Tibial artery (tissue), 4 donors: ENCODE data around the gene TEKTIP1.

Source experiments
- DNase-seq, 2 donors: peaks; one replicate each; pipeline ENCODE4 v3.0.0-alpha.2; 2019
- H3K27ac ChIP-seq, 2 donors: fragments of 200-600 bp; sonication (generic) in 1 of 2; 1 replicate in 1 of 2; 2 replicates in 1 of 2; pipeline ENCODE4 v1.5.1; 2018 to 2019; ENCODE audit warnings: mild to moderate bottlenecking in 1 of 2
- H3K27me3 ChIP-seq, 2 donors: fragments of 200-600 bp; sonication (generic) in 1 of 2; one replicate each; pipeline versions ENCODE4 v1.5.1 to v1.6.0; 2016 to 2019
- H3K36me3 ChIP-seq, 3 donors: fragments of 200-600 bp; sonication (generic) in 2 of 3; one replicate each; pipeline ENCODE4 v1.5.1; 2016 to 2019; ENCODE audit warnings: mild to moderate bottlenecking in 2 of 3
- H3K4me1 ChIP-seq, 4 donors: fragments of 200-600 bp; sonication (generic) in 2 of 4; 1 replicate in 3 of 4; 2 replicates in 1 of 4; pipeline ENCODE4 v1.5.1; 2016 to 2019
- H3K4me3 ChIP-seq, 2 donors: fragments of 200-600 bp; sonication (generic) in 1 of 2; 1 replicate in 1 of 2; 2 replicates in 1 of 2; pipeline ENCODE4 v1.5.1; 2018 to 2019; ENCODE audit warnings: mild to moderate bottlenecking in 2 of 2
- H3K9me3 ChIP-seq, 3 donors: fragments of 200-600 bp; sonication (generic) in 1 of 3; one replicate each; pipeline ENCODE4 v1.5.1; 2016 to 2019
- intact Hi-C: fragments of 100-400 bp; cut with DNase I; formaldehyde crosslinking; loops from one replicate; pipeline ENCODE4 v1.15.0; 2023; ENCODE audit warnings: low total_unique reads
- TF ChIP-seq, protein P1 (sequence below), 2 experiments: fragments of 200-600 bp in 1 of 2; fragments of 450-650 bp in 1 of 2; IDR thresholded peaks; one replicate each; pipeline ENCODE4 v1.5.1; 2017 to 2019; ENCODE audit warnings: antibody characterized with exemption in 2 of 2, mild to moderate bottlenecking in 1 of 2, moderate library complexity in 1 of 2

TEKTIP1 gene

DNA sequence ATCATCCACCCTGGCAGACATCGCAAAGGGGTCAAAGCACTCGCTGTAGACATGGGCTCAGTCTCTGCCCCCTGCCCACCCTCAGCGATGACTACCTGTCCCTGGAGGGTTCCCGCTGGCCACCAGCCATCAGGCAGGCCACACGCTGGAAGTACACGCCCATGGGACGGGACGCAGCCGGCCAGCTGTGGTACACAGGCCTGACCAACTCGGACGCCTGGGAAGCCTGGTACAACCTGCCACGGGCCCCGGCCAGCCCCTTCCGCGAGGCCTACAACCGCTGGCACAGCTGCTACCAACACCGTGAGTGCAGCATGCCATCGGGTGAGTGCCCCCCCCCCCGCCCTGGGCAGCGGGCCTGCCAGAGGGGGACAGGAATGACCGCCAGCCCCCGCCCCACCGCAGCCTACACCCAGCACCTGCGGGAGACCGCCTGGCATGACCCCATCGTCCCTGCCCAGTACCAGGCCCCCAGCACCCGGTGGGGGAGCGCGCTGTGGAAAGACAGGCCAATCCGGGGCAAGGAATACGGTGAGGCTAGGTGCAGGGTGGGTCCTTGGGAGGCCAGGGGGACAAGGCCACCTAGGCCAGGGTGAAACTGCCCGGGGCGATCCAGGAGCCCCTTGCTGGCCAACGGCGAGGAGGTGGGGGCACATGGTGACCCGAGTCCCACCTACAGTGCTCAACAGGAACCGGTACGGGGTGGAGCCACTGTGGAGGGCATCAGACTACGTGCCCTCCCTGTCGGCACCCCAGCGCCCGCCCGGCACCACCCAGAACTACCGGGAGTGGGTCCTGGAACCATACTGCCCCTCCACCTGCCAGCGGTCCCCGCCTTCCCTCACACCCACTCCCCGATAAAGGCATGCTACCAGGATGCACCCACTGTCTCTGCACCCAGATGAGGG lies 4.4 kb downstream of the TEKTIP1 start:
- DNase-seq = peak; percentile 34 to 88
- intact Hi-C loops = loop anchor here (5.0 kb wide), 1 partner anchor 164 kb away; the partner anchor contains the start of gene TJP3
- TF ChIP-seq, protein P1, sequence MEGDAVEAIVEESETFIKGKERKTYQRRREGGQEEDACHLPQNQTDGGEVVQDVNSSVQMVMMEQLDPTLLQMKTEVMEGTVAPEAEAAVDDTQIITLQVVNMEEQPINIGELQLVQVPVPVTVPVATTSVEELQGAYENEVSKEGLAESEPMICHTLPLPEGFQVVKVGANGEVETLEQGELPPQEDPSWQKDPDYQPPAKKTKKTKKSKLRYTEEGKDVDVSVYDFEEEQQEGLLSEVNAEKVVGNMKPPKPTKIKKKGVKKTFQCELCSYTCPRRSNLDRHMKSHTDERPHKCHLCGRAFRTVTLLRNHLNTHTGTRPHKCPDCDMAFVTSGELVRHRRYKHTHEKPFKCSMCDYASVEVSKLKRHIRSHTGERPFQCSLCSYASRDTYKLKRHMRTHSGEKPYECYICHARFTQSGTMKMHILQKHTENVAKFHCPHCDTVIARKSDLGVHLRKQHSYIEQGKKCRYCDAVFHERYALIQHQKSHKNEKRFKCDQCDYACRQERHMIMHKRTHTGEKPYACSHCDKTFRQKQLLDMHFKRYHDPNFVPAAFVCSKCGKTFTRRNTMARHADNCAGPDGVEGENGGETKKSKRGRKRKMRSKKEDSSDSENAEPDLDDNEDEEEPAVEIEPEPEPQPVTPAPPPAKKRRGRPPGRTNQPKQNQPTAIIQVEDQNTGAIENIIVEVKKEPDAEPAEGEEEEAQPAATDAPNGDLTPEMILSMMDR (IDR thresholded peaks at IDR 0.05) = no peak
- Histone ChIP-seq H3K4me3 (no peak overlapping the region), H3K27me3 (no peaks in the 10 kb centered on the region), H3K36me3 (peaks cover 0 to 50% (median 7%) of the 10 kb centered on the region in 3 donors), H3K4me1 (peaks cover 0 to 21% (median 10%) of the 10 kb centered on the region in 4 donors), H3K27ac (peak overlapping the region; percentile 46 to 59), H3K9me3 (no peaks in the 10 kb centered on the region)

DNA sequence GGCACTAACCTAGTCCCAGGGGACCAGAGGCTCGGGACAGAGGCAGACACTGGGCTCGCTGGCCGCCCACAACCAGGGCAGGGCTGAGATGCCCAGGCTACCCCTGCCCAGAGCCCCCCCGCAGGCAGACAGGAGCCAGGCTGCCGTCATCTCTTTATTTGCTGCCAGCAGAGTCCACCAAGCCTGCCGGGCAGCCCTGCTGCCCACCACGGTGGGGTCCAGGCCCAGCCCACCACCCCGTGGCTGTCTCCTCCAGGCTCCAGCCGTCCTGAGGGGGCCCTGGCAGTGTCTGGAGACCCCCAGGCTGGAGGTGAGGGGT lies 5.0 kb downstream of the TEKTIP1 start:
- DNase-seq = no peak
- intact Hi-C loops = loop anchor here (5.0 kb wide), 1 partner anchor 163 kb away; the partner anchor contains the start of gene TJP3
- H3K36me3 ChIP-seq = peaks cover 0 to 44% (median 7%) of the 10 kb centered on the region in 3 donors
- no peaks in the 10 kb centered on the region for H3K9me3 ChIP-seq
- no peak overlapping the region for H3K27ac ChIP-seq
- H3K4me1 ChIP-seq = peaks cover 0 to 21% (median 10%) of the 10 kb centered on the region in 4 donors
- H3K27me3 ChIP-seq = no peaks in the 10 kb centered on the region
- H3K4me3 ChIP-seq = no peak overlapping the region
- TF ChIP-seq, protein P1 (IDR thresholded peaks at IDR 0.05) = no peak

DNA sequence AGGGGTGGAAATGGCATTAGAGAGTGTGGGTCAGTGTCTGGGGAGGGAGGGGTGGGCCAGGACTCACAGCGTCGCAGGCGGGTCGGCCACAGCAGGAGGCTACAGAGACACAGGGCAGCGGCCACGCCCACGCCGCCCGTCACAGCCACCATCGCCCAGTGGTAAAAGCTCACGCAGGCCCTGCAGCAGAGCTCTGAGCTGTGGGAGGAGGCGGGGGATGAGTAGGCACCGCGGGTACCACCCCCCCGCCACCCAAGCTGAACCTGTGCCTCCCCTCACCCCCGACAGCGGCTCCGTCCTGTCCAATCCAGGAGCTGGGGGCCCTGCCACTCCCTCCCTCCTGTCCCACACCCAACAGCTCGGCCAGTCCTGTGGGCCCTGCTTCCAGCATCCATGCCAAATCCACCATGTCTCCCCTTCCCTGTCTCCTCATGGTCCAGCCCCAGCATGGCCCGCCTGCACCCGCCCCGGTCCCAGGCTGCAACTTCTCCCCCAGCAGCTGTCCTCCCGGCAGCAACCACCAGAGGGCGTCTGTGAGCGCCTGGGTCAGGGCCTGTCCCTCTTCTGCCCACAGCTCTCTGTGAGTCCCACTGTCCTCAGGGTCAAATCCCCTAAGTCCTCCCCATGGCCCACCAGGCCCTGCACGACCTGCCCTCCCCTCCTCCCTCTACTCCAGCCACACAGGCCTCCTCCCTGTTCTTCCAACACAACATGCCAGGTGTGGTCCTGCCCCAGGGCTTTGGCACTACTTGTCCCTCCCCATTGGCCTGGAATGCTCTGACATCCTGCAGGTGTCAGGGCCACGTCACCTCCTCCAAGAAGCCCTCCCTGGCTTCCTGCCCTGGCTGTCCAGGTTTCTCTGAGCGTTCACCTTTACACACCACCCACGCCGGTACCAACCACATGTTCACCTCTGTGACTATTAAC lies 6.0 kb downstream of the TEKTIP1 start:
- no peak overlapping the region for H3K27ac ChIP-seq
- H3K9me3 ChIP-seq = no peaks in the 10 kb centered on the region
- H3K27me3 ChIP-seq = no peaks in the 10 kb centered on the region
- intact Hi-C loops = loop anchor here (1.0 to 5.0 kb wide), 2 partner anchors 73 to 162 kb away; partner anchors contain the start of gene TJP3
- DNase-seq = peak; percentile 37 to 85
- peaks cover 0 to 21% (median 10%) of the 10 kb centered on the region in 4 donors for H3K4me1 ChIP-seq
- peaks cover 0 to 41% (median 7%) of the 10 kb centered on the region in 3 donors for H3K36me3 ChIP-seq
- TF ChIP-seq, protein P1 (IDR thresholded peaks at IDR 0.05) = peak; percentile 93 to 96
- H3K4me3 ChIP-seq = no peak overlapping the region

DNA sequence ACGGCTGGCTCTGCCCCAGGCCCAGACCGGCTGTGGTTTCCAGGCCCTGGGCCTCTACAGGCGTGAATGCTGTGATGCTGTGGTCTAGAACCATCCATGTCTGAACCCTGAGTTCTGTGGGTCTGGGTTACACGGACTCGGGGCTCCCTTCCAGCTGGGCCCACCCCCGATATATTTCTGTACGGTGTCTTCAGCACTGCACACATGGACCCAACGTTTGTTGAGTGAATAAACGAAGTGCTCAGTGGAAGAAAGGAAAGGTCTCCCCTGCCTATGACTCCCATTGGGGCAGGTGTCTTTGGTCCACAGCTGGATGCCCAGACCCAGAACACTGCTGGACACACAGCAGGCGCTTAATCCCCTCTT lies 6.7 kb downstream of the TEKTIP1 start:
- Histone ChIP-seq H3K36me3 (peaks cover 0 to 43% (median 7%) of the 10 kb centered on the region in 3 donors), H3K4me1 (peaks cover 0 to 21% (median 10%) of the 10 kb centered on the region in 4 donors), H3K27me3 (no peaks in the 10 kb centered on the region), H3K4me3 (no peak overlapping the region), H3K9me3 (no peaks in the 10 kb centered on the region), H3K27ac (no peak overlapping the region)
- no peak for DNase-seq
- intact Hi-C loops = loop anchor here (1.0 kb wide), 1 partner anchor 73 kb away; no protein-coding TSS in a partner anchor
- TF ChIP-seq, protein P1 (IDR thresholded peaks at IDR 0.05) = no peak

DNA sequence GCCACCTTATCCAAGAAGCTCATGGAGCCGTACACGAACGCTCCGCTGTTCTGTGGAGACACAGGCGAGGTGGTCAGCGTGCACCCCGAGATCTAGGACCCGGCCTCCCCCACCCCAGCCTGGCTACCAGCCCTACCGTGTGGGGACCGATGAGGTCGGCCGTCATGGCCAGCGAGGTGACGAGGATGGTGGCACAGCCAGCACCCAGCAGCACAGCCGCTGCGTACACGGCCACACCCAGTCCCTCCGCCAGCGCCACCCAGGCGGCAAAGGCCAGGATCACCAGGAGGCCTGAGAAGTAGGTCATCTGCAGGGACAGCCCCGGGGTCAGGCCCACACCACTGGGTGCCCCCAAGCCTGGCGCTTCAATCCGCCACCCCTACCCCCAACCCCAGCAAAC lies 7.1 kb downstream of the TEKTIP1 start:
- H3K27me3 ChIP-seq = no peaks in the 10 kb centered on the region
- DNase-seq = no peak
- intact Hi-C loops = no loop called here
- peaks cover 0 to 21% (median 10%) of the 10 kb centered on the region in 4 donors for H3K4me1 ChIP-seq
- no peak overlapping the region for H3K27ac ChIP-seq
- no peak overlapping the region for H3K4me3 ChIP-seq
- no peaks in the 10 kb centered on the region for H3K9me3 ChIP-seq
- TF ChIP-seq, protein P1 (IDR thresholded peaks at IDR 0.05) = no peak
- peaks cover 0 to 46% (median 7%) of the 10 kb centered on the region in 3 donors for H3K36me3 ChIP-seq
